WTC11 (cell line): Measurements from ENCODE around the gene GSDMA. TPM values are rescaled to one million over a fixed set of nuclear protein-coding genes. Genes with fewer than 3 reads are reported as not detected.

Source experiments
- ATAC-seq: fragments of 200-7000 bp; cut with Tn5 transposase; 2 replicates; pipeline ENCODE4 v1.10.0; 2021; ENCODE audit warnings: mild to moderate bottlenecking, moderate library complexity
- CTCF ChIA-PET: fragments of 300-600 bp; sonication (Branson Sonifier 250); formaldehyde crosslinking; loops from one replicate; lab custom pipeline; 2021; ENCODE audit warnings: antibody characterized with exemption; lab: Charles Lee
- POLR2A ChIA-PET: fragments of 350-600 bp; sonication (Branson Sonifier 250); formaldehyde crosslinking; loops from one replicate; lab custom pipeline; 2021; ENCODE audit warnings: antibody characterized with exemption; lab: Charles Lee
- DNase-seq: peaks from one replicate; pipeline ENCODE4 v3.0.0; 2021; ENCODE audit warnings: low spot score
- H3K27ac Mint-ChIP-seq: 2 replicates; pipeline ENCODE4 v1.8.0; 2021; ENCODE audit warnings: mixed read lengths
- H3K27me3 Mint-ChIP-seq: 2 replicates; pipeline ENCODE4 v1.8.0; 2021; ENCODE audit warnings: low read depth, mild to moderate bottlenecking, moderate library complexity, mixed read lengths
- H3K36me3 Mint-ChIP-seq: 2 replicates; pipeline ENCODE4 v1.8.0; 2021; ENCODE audit warnings: mixed read lengths
- H3K4me1 Mint-ChIP-seq: 2 replicates; pipeline ENCODE4 v1.8.0; 2022; ENCODE audit warnings: mixed read lengths
- H3K4me3 Mint-ChIP-seq: 2 replicates; pipeline ENCODE4 v1.8.0; 2021; ENCODE audit warnings: mild to moderate bottlenecking, moderate library complexity, mixed read lengths
- H3K9me3 Mint-ChIP-seq: 2 replicates; pipeline ENCODE4 v1.8.0; 2021; ENCODE audit warnings: mixed read lengths
- ARID4B ChIP-seq: sonication (generic); formaldehyde crosslinking; IDR thresholded peaks from 2 replicates; pipeline ENCODE4 v1.8.0; 2023; ENCODE audit warnings: missing genetic modification reagents, mild to moderate bottlenecking, borderline replicate concordance
- CREB1 ChIP-seq: sonication (generic); formaldehyde crosslinking; IDR thresholded peaks from 2 replicates; pipeline ENCODE4 v1.8.0; 2023; ENCODE audit warnings: mild to moderate bottlenecking, missing genetic modification reagents
- EMX1 ChIP-seq: fragments of 250-450 bp; sonication (Bioruptor Pico); IDR thresholded peaks from 2 replicates; pipeline ENCODE4 v1.8.0; 2021; ENCODE audit warnings: mild to moderate bottlenecking
- ESRRA ChIP-seq: sonication (generic); formaldehyde crosslinking; IDR thresholded peaks from 2 replicates; pipeline ENCODE4 v1.8.1; 2022; ENCODE audit warnings: mild to moderate bottlenecking, missing genetic modification reagents, borderline replicate concordance
- FOXJ3 ChIP-seq: sonication (generic); formaldehyde crosslinking; IDR thresholded peaks from 2 replicates; pipeline ENCODE4 v1.9.0; 2021; ENCODE audit warnings: missing genetic modification reagents, mild to moderate bottlenecking, borderline replicate concordance
- GABPB1 ChIP-seq: sonication (generic); formaldehyde crosslinking; IDR thresholded peaks from 2 replicates; pipeline ENCODE4 v1.8.1; 2023; ENCODE audit warnings: mild to moderate bottlenecking, missing genetic modification reagents
- GTF2I ChIP-seq: fragments of 250-450 bp; sonication (Bioruptor Pico); conservative IDR thresholded peaks from 2 replicates; pipeline ENCODE4 v1.4.0; 2021; ENCODE audit warnings: mild to moderate bottlenecking
- IRF1 ChIP-seq: sonication (generic); formaldehyde crosslinking; IDR thresholded peaks from 2 replicates; pipeline ENCODE4 v1.8.0; 2023; ENCODE audit warnings: missing genetic modification reagents
- IRF2 ChIP-seq: sonication (generic); formaldehyde crosslinking; IDR thresholded peaks from 2 replicates; pipeline ENCODE4 v1.8.0; 2022; ENCODE audit warnings: low read depth, missing genetic modification reagents, borderline replicate concordance
- KAT7 ChIP-seq: sonication (generic); formaldehyde crosslinking; IDR thresholded peaks from 2 replicates; pipeline ENCODE4 v1.8.1; 2023; ENCODE audit warnings: missing genetic modification reagents, mild to moderate bottlenecking, borderline replicate concordance
- MLX ChIP-seq: sonication (generic); formaldehyde crosslinking; IDR thresholded peaks from 2 replicates; pipeline ENCODE4 v1.8.1; 2023; ENCODE audit warnings: mild to moderate bottlenecking, missing genetic modification reagents, moderate library complexity
- MYBL2 ChIP-seq: sonication (generic); formaldehyde crosslinking; IDR thresholded peaks from 2 replicates; pipeline ENCODE4 v1.8.1; 2023; ENCODE audit warnings: mild to moderate bottlenecking, moderate library complexity, missing genetic modification reagents
- PRDM15 ChIP-seq: sonication (generic); formaldehyde crosslinking; IDR thresholded peaks from 2 replicates; pipeline ENCODE4 v1.8.0; 2022; ENCODE audit warnings: missing genetic modification reagents
- SMAD4 ChIP-seq: sonication (generic); formaldehyde crosslinking; IDR thresholded peaks from 2 replicates; pipeline ENCODE4 v1.8.0; 2022; ENCODE audit warnings: mild to moderate bottlenecking, missing genetic modification reagents
- TEAD4 ChIP-seq: sonication (generic); formaldehyde crosslinking; IDR thresholded peaks from 2 replicates; pipeline ENCODE4 v1.8.0; 2022; ENCODE audit warnings: mild to moderate bottlenecking, missing genetic modification reagents
- ZBTB21 ChIP-seq: sonication (generic); formaldehyde crosslinking; IDR thresholded peaks from 2 replicates; pipeline ENCODE4 v1.8.1; 2023; ENCODE audit warnings: mild to moderate bottlenecking, missing genetic modification reagents, borderline replicate concordance
- ZNF317 ChIP-seq: sonication (generic); formaldehyde crosslinking; IDR thresholded peaks from 2 replicates; pipeline ENCODE4 v1.8.1; 2023; ENCODE audit warnings: low read depth, mild to moderate bottlenecking, moderate library complexity, missing genetic modification reagents, borderline replicate concordance
- total RNA-seq: library from RNA; stranded (reverse); gene quantifications from 3 replicates; pipeline ENCODE4 v1.2.3, GENCODE V29; 2021
- TF ChIP-seq, protein P1 (sequence below): fragments of 250-450 bp; sonication (Bioruptor Pico); IDR thresholded peaks from 2 replicates; pipeline ENCODE4 v1.8.0; 2021; ENCODE audit warnings: mild to moderate bottlenecking
- TF ChIP-seq, protein P2 (sequence below): sonication (generic); formaldehyde crosslinking; IDR thresholded peaks from 2 replicates; pipeline ENCODE4 v1.8.0; 2022; ENCODE audit warnings: mild to moderate bottlenecking, missing genetic modification reagents

GSDMA gene
- total RNA-seq, 1 experiment from 2014 or later = not detected

DNA sequence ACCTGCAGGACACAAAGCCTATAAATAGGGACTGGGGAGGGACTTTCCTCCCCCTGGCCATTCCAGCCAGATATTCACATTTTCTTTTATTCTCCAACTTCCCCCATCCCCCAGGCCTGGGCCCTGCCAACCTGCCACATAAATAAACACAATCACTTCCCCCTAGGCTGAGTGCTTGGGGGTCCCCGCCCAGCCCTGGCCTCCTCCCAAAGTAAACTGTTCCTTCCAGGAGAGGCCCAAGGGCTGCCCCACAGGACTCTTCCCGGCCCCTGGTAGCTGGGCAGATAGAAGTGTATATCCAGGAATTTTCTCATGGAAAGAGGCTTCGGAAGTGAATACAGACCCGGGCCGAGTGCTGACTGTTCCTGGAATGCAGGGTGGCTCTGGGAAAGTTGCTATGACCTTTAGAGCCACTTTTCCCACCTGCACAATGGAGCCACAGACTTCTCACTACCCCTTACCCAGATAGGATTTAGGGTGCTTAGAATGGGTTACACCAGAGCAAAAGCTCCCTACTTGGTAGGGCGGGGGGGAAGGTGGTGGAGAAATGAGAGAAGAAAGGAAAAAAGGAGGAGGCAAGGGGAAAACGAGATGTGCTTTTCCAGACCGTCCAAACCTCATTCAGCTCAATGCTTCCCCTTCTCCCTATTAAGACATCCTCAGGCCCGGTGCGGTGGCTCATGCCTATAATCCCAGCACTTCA lies 60.9 kb downstream of the GSDMA start:
- Mint-ChIP-seq H3K27ac (no peak overlapping the region), H3K9me3 (no peaks in the 10 kb centered on the region), H3K27me3 (no peaks in the 10 kb centered on the region), H3K4me3 (no peak overlapping the region), H3K36me3 (peaks cover 35% of the 10 kb centered on the region), H3K4me1 (peaks cover 9% of the 10 kb centered on the region)
- POLR2A ChIA-PET = no interaction called here
- DNase-seq (no peak), ATAC-seq (no peak)
- TF ChIP-seq TEAD4 (no peak), SMAD4 (CRISPR knock-in tag) (no peak), CREB1 (CRISPR knock-in tag) (no peak), ESRRA (CRISPR knock-in tag) (no peak), IRF2 (CRISPR knock-in tag) (no peak), PRDM15 (no peak), GABPB1 (CRISPR knock-in tag) (no peak), MLX (CRISPR knock-in tag) (no peak), ARID4B (CRISPR knock-in tag) (no peak), EMX1 (CRISPR knock-in tag) (no peak), ZNF317 (CRISPR knock-in tag) (no peak), FOXJ3 (CRISPR knock-in tag) (no peak), ZBTB21 (CRISPR knock-in tag) (no peak), GTF2I (no peak), IRF1 (CRISPR knock-in tag) (no peak), MYBL2 (CRISPR knock-in tag) (no peak), KAT7 (no peak)
- TF ChIP-seq, protein P1, sequence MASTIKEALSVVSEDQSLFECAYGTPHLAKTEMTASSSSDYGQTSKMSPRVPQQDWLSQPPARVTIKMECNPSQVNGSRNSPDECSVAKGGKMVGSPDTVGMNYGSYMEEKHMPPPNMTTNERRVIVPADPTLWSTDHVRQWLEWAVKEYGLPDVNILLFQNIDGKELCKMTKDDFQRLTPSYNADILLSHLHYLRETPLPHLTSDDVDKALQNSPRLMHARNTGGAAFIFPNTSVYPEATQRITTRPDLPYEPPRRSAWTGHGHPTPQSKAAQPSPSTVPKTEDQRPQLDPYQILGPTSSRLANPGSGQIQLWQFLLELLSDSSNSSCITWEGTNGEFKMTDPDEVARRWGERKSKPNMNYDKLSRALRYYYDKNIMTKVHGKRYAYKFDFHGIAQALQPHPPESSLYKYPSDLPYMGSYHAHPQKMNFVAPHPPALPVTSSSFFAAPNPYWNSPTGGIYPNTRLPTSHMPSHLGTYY (CRISPR knock-in tag) = no peak
- TF ChIP-seq, protein P2, sequence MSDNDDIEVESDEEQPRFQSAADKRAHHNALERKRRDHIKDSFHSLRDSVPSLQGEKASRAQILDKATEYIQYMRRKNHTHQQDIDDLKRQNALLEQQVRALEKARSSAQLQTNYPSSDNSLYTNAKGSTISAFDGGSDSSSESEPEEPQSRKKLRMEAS (CRISPR knock-in tag) = no peak
- CTCF ChIA-PET = interaction anchor here (1.0 to 5.0 kb wide), 2 partner anchors 8 to 52 kb away, joined by 5 to 128 read pairs; partner anchors contain the start of gene CSF3
